Hair follicular keratinocyte (primary cell): Measurements from ENCODE around the gene KIAA1143. TPM values are rescaled to one million over a fixed set of nuclear protein-coding genes. Genes with fewer than 3 reads are reported as not detected.

Experiments used
- total RNA-seq: library from RNA; depleted of rRNA; stranded (reverse); fragments of >200 nt; gene quantifications from 2 replicates; pipeline ENCODE4 v1.2.3, GENCODE V29; 2015

The KIAA1143 gene
- total RNA-seq: 14.0 and 15.1 TPM in 2 replicates

GRCh38 chr3:44761424-44762169, at the start of gene KIAA1143, which contains the start of gene KIF15:
KIAA1143 (minus strand) TSS chr3:44761619; CDS start chr3:44761602, 17 bp downstream.
KIF15 (plus strand) TSS chr3:44761794; CDS start chr3:44761866, 72 bp downstream.

GRCh38 chr3:44729384-44729910, 32.0 kb downstream of the KIAA1143 start, which contains the start of gene ZNF501:
ZNF501 (plus strand) TSS chr3:44729635; CDS start chr3:44734422, 4,787 bp downstream.

GRCh38 chr3:44712455-44713075, 48.9 kb downstream of the KIAA1143 start, which contains the start of gene ZNF502:
ZNF502 (plus strand) TSS chr3:44712660; CDS start chr3:44720262, 7,602 bp downstream.

Other genes with a start within 250 kb of the KIAA1143 start
- 2.1 and 6.4 TPM in 2 replicates for gene ZKSCAN7, start 206.4 kb downstream of the KIAA1143 start, total RNA-seq
- 0.55 and 0.72 TPM in 2 replicates for gene ZNF660, start 176.7 kb downstream of the KIAA1143 start, total RNA-seq
- 7.2 and 9.5 TPM in 2 replicates for gene ZNF197, start 136.6 kb downstream of the KIAA1143 start, total RNA-seq
- gene ZNF35, start 112.9 kb downstream of the KIAA1143 start, total RNA-seq: 8.7 and 9.1 TPM in 2 replicates
- gene ZNF502, start 49.0 kb downstream of the KIAA1143 start, total RNA-seq: 1.6 and 2.7 TPM in 2 replicates
- gene ZNF501, start 32.0 kb downstream of the KIAA1143 start, total RNA-seq: 2.5 and 2.7 TPM in 2 replicates
- 3.8 and 12.6 TPM in 2 replicates for gene KIF15, start 175 bp upstream of the KIAA1143 start, total RNA-seq
- 28.5 and 34.2 TPM in 2 replicates for gene TMEM42, start 100.3 kb upstream of the KIAA1143 start, total RNA-seq
- 0.08 and 0.16 TPM in 2 replicates for gene TGM4, start 113.0 kb upstream of the KIAA1143 start, total RNA-seq
- gene ZDHHC3, start 214.6 kb upstream of the KIAA1143 start, total RNA-seq: 58.7 and 69.9 TPM in 2 replicates
- 57.0 and 97.4 TPM in 2 replicates for gene EXOSC7, start 214.6 kb upstream of the KIAA1143 start, total RNA-seq